Measurements from ENCODE around the gene TECRL.

The TECRL gene

DNA sequence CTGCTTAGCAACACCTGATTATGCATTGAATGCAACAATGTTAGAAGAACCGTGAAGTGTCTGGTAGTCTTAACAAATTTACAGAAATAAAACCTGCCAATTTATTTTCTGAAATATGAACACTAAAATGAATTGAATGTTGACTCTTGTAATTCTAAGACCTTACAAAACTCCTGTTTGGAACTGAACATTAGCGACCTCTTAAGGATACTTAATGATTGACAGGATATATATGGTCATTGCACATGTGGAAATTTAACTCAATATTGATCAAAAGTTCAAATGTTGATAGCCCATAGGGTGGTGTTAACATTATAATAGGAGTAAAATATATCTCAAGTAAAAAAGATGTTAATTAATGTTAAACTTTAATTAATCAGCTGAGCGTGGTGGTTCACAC is 79.1 kb downstream of the TECRL start:
- DNase-seq (ENCODE audit: low read depth in 2 of 2): no peak

DNA sequence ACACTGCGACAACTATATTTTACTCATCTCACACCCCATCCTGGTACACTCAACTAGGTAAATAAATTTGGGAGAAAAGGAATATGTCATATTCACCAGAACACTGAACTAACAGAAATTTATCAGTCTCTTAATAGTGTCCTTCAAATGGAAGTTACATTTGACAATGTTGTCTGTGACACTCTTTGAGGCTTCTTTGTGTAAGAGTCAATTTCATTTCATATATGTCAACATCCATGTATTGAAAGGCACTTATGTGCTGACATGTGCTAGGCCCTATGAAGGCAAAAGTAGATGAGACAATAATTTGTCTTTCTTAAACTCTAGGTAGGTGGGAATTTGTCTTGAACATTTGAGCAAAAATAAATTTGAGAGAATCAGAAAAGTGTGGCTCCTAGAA is 82.0 kb downstream of the TECRL start:
- DNase-seq (ENCODE audit: low read depth in 2 of 2): no peak

DNA sequence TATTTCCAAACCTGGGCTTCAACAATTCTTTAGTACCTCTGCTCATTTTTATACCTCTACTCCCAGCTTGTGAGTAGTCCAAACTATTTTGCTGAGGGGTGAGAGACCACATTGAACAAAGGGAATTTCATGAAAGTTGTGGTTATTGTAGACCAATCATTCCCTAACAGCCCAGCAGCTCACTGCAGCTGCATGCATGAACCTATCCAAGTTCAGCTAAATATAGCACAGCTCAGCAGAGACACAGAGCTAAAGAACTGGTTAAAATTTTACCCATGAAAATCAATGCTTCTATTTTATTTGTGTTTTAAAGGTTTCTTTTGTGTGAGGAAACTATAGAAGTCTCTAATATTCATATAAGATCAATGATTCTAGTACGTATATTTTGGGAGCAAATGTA is 82.7 kb downstream of the TECRL start:
- DNase-seq (ENCODE audit: low read depth in 2 of 2): no peak

DNA sequence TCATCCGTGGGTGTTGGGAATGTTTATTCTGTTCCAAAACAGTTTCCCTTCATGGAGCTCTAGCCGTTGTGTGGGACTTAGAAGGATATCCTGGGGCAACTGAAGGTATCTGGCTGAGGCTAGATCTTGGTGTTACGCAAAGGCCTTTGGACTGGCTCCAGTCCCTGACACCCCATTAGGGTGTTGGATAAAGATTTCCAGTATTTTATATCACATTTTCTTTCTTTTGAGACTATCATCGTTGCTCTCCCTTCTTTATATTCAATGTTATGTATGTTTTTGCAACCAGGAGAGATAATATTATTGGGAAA is 103.0 kb downstream of the TECRL start:
- no peak for DNase-seq (ENCODE audit: low read depth in 2 of 2)

DNA sequence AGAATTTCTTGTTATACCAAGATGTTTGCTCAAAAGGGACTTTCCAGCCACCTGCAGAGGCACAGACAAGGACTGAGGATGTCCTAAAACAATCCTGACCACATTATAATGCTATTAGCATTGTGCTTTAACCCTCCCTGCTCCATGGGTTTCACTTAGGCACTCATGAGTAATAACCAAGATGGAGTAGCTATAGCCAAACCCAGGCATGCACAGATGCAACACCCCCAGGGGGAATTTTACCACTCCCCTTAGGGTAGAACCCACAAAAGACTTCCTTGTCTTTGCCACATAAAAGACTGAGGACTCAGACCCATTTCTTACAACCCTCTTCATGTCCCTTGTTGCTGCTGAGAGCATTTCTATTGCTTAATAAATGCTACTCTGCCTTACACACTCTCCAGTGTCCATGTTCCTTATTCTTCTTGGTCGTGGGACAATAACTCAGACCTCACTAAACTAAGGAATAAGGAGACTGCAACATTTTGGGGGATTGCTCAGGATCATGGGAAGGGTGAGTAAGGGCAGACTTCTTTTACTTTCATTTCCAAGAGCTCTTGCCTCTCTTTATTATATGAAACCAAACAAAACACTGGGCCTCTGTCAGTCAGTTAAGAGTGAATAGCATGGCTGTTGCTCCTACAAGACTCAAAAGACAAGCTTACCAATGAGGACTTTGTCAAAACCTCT is 103.5 kb downstream of the TECRL start:
- no peak for DNase-seq (ENCODE audit: low read depth in 2 of 2)

DNA sequence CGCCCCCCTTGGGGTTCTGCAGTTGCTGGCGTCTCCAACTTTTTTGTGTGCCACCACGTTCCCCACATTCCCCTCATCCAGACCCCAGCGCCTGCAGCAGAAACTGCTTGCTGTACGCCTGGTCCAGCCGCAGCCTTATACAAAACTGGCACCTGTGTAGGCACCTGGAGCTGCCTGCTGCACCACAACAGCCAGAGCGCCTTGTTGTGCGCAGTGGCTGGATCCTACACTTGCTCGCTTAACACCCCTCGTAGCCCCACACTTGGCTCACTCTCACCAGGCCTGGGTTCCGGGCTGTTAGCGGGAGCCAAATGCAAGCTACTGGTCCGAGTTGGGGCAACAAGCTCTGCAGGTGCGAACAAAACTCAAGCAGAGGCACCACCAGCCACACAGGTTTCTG is 136.8 kb downstream of the TECRL start:
- no peak for DNase-seq (ENCODE audit: low read depth in 2 of 2)

DNA sequence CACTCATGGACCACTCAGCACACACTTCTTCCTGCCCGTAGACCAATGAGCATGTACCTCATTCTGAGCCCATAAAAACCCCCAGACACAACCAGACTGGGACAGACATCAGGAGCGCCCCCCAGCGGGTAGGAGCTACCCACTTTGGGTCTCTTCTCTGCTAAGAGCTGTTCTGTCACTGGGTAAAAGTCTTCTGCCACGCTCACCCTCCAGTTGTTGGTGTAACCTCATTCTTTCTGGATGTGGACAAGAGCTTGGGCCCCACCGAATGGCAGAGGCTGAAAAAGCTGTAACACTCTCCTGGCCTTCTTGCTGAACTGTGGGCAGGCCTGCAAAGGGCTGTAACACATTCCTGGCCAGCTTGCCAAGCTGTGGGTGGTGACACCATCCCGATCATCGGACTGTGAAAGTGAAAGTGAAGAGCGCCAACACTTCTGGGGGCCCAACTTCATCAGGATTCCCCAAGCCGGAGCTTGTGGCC is 137.6 kb downstream of the TECRL start:
- no peak for DNase-seq (ENCODE audit: low read depth in 2 of 2)

DNA sequence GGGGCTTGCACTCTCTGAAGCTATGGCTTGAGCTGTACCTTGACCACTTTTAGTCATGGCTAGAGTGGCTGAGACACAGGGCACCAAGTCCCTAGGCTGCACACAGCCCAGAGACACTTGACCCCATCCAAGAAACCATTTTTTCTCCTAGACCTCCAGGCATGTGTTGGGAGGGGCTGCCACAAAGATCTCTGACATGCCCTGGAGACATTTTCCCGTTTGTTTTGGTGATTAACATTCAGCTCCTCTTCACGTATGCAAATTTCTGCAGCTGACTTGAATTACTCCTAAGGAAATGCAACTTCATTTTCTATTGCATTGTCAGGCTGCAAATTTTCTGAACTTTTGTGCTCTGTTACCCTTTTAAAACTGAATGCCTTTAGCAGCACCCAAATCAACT is 142.6 kb downstream of the TECRL start:
- DNase-seq (ENCODE audit: low read depth in 2 of 2): no peak

DNA sequence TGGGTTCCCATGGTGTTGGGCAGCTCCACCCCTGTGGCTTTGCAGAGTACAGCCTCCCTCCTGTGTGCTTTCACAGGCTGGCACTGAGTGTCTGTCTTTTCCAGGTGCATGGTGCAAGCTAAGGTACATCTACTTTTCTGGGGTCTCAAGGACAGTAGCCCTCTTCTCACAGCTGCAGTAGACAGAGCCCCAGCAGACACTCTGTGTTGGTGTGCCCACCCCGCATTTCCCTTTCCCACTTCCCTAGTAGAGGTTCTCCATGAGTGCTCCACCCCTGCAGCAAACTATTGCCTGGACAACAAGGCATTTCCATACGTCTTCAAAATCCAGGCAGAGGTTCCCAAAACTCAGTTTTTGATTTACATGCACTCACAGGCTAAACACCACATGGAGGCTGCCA is 143.0 kb downstream of the TECRL start:
- DNase-seq (ENCODE audit: low read depth in 2 of 2): no peak

DNA sequence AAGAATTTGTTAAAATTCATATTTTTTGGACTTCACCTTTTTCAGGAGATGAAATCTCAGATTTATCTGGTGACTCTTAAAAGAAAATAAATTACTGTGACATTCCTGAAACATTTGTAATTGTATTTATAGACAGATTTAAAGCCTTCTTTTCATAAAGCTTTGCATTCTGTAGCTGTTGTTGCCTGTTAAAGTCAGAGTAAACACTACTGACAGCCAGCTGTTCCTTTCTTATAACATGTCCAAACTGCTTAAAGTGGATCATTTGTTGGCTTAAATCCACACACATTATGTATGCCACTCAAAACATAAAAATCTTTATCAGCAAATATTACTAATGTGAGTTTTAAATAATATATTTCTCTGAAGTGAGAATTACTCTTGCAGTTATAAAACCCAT is 157.5 kb downstream of the TECRL start:
- no peak for DNase-seq (ENCODE audit: low read depth in 2 of 2)

DNA sequence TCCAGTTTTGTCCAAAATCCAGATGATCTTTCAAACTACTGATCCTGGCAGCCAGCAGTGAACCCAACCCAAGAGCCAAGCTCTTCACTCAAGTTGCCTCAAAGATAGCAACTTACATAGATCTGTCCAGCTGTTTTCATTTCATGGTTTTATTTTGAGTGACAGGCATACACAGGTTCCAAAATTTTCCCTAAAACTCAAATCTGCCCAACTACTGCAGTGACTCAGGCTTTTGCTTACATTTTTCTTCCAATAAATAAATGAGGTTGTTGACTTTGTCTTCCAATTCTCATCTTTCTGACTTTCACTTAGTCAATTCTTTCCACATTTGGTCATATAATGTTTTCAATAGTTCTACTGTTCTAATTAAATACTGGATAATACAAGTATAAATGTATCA is 158.8 kb downstream of the TECRL start:
- DNase-seq (ENCODE audit: low read depth in 2 of 2): no peak

DNA sequence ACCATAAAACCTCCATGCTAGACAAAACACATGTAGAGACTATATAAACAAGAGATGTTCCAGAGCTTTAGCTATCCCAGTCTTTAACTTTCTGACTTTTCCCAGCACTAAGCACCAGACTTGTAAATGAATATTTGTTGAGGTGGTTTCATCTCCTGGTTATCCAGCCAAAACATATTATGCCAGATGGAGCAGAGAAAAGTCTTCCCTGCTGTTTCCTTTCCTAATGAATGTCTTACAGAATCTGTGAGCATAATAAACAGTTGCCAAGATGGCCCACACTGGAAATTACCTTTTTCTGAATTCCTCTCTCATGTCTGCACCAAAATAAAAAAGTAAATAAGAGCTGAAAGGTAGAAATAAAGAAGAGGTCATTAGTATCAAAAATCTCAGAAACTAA is 159.2 kb downstream of the TECRL start:
- DNase-seq (ENCODE audit: low read depth in 2 of 2): no peak

DNA sequence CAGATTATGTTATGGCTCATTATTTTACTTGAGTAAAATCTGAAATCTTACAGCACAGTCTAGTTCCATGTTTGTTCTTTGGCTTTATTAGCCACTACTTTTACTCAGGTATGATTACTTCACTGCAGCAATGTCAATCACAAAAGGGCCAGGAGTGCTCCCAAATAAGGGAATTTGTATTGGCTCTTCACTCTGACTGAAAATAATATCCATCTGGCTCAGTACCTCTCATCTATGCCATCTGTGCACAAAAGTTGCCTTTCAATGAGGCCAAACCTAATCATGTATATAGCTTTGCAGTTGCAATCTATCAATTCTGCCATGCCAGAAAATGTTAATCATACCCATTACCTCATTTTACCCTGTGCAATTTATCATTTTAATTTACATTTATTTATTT is 161.1 kb downstream of the TECRL start:
- no peak for DNase-seq (ENCODE audit: low read depth in 2 of 2)

DNA sequence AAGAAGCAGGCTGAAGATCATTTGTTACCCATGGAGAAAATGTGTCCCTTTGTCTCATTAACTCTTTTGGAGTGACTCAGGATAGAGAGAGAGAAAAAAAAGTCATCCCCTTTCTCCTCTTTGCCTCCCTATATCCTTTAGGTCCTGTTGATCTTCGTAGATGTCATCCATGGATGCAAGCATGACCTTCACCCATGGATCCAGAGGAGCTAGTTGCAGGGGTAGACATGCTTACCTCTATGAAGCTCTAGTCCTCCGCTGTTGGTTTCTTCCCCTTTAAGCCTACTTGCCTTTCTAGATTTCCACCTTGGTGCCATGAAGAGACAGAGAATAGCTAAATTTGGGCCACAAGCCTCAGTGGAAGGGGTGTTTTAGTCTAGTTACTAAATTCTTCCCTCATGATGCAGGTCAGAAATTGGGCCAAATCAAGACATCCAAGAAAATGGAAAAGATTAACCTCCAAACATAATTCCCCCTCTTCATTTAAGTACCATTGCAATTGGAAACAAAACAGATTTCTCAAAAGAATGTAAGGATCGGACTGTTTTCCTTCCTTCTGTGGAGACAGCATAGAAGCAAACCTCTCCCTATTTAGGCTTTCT is 178.4 kb downstream of the TECRL start:
- DNase-seq (ENCODE audit: low read depth in 2 of 2): no peak
